ENCODE data around the gene CLEC12A. TPM values are rescaled to one million over a fixed set of nuclear protein-coding genes. Genes with fewer than 3 reads are reported as not detected.
A peak's percentile ranks its signal among the peaks of the same experiment; 100 is the strongest.

The CLEC12A gene
- total RNA-seq, 2 donors from 2014 or later, result 2.8 to 17.8 TPM

DNA sequence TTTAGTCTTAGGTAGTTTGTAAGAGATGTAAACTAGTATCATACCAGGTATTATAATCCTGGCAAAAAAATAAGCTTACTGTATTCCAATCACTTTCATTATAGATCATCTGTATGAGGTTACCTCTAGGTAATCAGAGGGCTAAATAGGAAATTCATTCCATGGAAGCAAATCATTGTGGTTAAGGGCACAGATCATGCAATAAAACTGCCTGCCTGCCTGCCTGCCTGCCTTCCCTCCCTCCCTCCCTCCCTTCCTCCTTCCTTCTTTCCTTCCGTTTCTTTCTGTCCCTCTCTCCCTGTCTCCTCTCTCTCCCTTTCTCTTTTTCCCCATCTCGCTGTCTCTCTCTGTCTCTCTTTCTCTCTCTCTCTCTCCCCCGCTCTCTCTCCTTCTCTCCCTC lies 56.1 kb downstream of the CLEC12A start:
- ATAC-seq (no peak), DNase-seq (no peak)
- intact Hi-C loops (cut with DNase I), result no loop called here

DNA sequence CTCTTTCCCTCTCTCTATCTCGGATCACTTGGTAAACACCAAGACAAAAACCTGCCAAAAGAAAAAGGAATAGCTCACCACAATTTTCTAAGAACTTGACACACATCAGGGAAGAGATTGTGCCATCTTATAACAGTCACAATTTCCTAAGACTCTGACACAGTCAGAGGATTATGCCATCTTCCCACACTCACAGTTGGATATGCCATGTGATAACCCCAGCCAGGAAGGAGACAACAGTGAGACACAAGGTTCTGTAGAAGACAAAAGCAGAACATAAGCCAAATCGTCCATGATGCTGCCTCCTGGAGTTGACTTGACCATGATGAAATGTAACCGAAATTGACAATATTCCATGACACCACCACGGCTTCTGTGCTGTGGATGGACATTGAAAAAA lies 56.5 kb downstream of the CLEC12A start:
- intact Hi-C loops (cut with DNase I), result no loop called here
- ATAC-seq (peak in 1 of 2 donors; percentile 54), DNase-seq (no peak)

DNA sequence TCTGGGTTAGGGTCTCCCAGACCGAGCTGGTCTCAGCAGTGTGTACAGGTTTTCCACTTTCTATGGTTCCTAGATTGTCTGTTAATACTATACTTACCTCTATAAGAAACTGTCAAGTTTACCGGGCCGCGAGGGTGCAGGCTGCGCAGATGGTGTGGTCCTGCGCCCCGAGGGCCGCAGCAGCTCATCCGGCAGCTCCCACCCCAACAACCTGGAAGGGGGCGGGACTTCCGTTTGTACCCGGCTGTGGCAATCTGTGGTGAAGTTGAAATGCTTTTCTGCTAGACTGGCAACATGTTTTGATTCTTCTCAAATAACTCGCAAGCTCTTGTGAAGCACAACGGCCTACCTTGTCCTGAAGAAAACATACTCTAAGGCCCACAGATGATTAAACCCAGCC lies 59.2 kb downstream of the CLEC12A start, which contains the start of gene CLEC9A:
Gene CLEC9A, plus strand, starts transcription at position 237 of the 400 bp plus-strand sequence. CDS start 22,006 bp downstream, outside the sequence.
- no peak for ATAC-seq
- no peak for DNase-seq
- intact Hi-C loops (cut with DNase I), result loop anchor here in 1 of 2 donors (5.0 kb wide), 1 partner anchor 112 kb away; no protein-coding TSS in a partner anchor

DNA sequence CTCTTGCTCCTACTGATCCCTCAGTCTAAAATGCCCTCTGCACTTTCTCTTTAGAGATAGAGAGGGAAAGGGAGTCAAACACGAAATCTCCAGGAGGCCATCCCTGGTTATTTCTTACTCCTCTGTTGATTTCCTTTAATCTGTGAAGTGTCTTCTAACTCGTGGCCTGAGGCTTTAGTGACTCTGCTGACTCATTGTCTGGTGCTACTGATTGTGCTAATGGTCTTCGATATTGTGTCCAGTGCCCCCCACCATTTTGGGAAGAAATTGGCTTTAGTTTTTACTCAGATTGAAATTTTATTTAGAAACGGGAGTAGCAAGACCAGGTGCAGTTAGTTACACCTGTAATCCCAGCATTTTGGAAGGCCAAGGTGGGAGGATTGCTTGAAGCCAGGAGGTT lies 60.1 kb downstream of the CLEC12A start:
- ATAC-seq (no peak), DNase-seq (no peak)
- intact Hi-C loops (cut with DNase I), result loop anchor here in 1 of 2 donors (5.0 kb wide), 1 partner anchor 111 kb away; no protein-coding TSS in a partner anchor

DNA sequence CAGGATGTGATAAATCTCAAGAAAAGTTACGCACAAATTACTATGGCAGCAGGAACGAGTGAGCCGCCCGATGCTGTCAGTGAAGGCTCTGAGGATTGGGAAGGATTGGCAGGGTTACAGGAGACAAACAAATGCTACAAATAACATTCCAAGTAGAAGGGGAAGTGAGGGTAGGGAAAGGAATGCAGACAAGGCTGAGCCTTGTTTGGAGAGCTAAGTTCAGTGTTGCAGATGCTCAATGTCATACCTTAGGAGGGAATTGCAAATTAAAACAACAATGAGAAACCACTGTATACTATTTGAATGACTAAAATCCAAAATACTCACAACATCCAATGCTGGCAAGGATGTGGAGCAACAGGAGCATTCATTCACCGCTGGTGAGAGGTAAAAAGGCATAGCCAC lies 60.6 kb downstream of the CLEC12A start:
- no peak for DNase-seq
- intact Hi-C loops (cut with DNase I), result loop anchor here in 1 of 2 donors (5.0 kb wide), 1 partner anchor 111 kb away; no protein-coding TSS in a partner anchor
- no peak for ATAC-seq

DNA sequence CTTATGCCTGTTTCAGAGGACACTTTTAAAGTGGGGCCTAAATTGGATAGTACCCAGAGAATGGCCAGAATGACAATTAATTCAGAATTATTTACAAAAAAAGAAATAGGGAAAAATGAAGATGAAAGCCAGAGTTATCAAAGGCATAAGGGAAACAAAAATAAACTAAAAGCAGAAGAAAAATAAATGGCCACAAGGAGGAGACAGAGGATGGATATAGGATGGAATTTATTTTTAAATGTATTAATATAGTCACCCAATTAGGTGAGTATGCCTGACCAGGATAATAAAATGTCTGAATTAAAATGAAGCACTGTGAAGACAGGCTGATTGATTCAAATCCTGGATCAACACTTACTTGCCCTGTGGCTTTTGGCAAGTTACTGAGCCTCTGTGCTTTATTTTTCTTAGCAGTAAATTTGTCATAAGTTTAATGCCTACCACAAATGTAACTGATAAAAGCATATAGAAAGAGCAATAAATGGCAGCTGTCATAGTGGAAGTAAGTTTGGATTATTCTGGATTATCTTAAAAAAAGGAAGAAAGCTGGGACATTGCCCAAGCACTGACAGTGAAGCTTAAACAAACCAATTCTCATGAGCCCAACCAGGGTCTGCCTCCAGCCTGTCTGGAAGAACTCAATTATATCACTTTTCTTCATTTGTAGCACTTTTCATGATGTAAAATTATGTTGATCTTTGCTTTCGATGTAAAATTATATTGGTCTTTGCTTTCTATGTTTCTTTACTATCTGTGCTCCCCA lies 62.8 kb downstream of the CLEC12A start:
- intact Hi-C loops (cut with DNase I), result loop anchor here (1.0 to 5.0 kb wide), 2 partner anchors 106 to 108 kb away; no protein-coding TSS in a partner anchor
- DNase-seq (no peak), ATAC-seq (no peak)

Other genes with a start within 250 kb of the CLEC12A start
- 1 to 10 TPM in 1 of 2 donors, not detected in 1; 1.2 TPM for gene CLECL1, start 238.3 kb upstream of the CLEC12A start, total RNA-seq
- gene CD69, start 210.5 kb upstream of the CLEC12A start, total RNA-seq, result 1 to 10 TPM; 1.7 to 2.9 TPM
- gene KLRF1, start 143.9 kb upstream of the CLEC12A start, total RNA-seq, result under 1 TPM; 0.27 to 0.31 TPM
- gene CLEC2B, start 102.1 kb upstream of the CLEC12A start, total RNA-seq, result 1 to 10 TPM; 3.9 to 8.6 TPM
- not detected for gene KLRF2, start 89.9 kb upstream of the CLEC12A start, total RNA-seq
- not detected for gene CLEC2A, start 39.0 kb upstream of the CLEC12A start, total RNA-seq
- not detected for gene CLEC1B, start 27.7 kb downstream of the CLEC12A start, total RNA-seq
- gene CLEC12B, start 39.2 kb downstream of the CLEC12A start, total RNA-seq, result under 1 TPM in 1 of 2 donors, not detected in 1; 0.24 TPM
- not detected for gene CLEC9A, start 59.3 kb downstream of the CLEC12A start, total RNA-seq
- 1 to 10 TPM; 3.9 to 4.6 TPM for gene CLEC1A, start 127.6 kb downstream of the CLEC12A start, total RNA-seq
- 10 to 100 TPM in 1 of 2 donors, 1 to 10 TPM in 1; 7.4 to 10.4 TPM for gene CLEC7A, start 158.8 kb downstream of the CLEC12A start, total RNA-seq
- gene OLR1, start 200.7 kb downstream of the CLEC12A start, total RNA-seq, result under 1 TPM in 1 of 2 donors, not detected in 1; 0.60 TPM
- not detected for gene TMEM52B, start 207.6 kb downstream of the CLEC12A start, total RNA-seq
- gene GABARAPL1, start 241.5 kb downstream of the CLEC12A start, total RNA-seq, result 100 to 1,000 TPM; 167 to 280 TPM